Epithelial cell of esophagus (primary cell): ENCODE results near the gene CD9.

Experiments
- DNase-seq: peaks from one replicate; pipeline ENCODE4 v3.0.0; 2010; ENCODE audit warnings: low read depth
- H3K4me3 ChIP-seq: 2 replicates; pipeline ENCODE4 v1.5.1; 2011; ENCODE audit warnings: mild to moderate bottlenecking, low read length, control low read depth
- TF ChIP-seq, protein P1 (sequence below): IDR thresholded peaks from 2 replicates; pipeline ENCODE4 v1.5.1; 2011; ENCODE audit warnings: low read depth, mild to moderate bottlenecking, low read length, control low read depth, inconsistent platforms; ENCODE audit not compliant: insufficient read depth; ENCODE audit errors: missing control alignments

The CD9 gene

DNA sequence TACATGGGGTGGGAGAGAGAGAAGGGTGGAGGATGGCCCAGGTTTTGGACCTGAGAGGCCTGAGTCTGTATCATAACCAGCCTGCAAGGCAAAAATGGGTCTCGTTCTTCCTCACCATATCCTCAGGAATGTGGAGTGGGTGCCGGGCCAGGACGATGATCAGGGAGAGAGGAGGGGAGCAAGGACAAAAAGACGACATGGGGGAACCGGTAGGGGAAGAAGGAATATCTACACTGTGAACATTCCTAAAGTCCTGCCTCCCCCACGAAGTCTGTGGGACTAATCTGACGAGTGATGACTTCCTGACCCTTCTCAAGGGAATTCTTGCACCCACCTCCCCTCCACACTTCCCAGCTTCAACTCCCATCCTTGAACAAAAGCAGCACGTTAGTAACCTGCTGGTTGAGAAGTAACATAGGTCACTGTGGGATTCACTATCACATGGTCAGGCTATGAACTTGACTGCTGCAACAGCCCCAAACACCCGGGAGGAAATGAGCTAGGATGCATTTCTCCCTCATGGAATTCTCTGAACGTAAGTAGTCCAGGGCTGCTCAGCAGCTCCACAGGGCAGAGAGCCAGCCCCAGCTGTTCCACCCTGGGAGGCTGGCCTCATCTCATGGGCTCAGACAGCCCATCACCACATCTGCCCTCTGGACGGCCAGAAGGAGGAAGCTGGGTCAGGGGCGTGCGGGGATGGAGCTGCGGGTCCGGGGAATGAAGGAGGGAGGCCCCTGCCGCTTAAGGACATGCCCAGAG is 38.9 kb upstream of the CD9 start:
- TF ChIP-seq, protein P1, sequence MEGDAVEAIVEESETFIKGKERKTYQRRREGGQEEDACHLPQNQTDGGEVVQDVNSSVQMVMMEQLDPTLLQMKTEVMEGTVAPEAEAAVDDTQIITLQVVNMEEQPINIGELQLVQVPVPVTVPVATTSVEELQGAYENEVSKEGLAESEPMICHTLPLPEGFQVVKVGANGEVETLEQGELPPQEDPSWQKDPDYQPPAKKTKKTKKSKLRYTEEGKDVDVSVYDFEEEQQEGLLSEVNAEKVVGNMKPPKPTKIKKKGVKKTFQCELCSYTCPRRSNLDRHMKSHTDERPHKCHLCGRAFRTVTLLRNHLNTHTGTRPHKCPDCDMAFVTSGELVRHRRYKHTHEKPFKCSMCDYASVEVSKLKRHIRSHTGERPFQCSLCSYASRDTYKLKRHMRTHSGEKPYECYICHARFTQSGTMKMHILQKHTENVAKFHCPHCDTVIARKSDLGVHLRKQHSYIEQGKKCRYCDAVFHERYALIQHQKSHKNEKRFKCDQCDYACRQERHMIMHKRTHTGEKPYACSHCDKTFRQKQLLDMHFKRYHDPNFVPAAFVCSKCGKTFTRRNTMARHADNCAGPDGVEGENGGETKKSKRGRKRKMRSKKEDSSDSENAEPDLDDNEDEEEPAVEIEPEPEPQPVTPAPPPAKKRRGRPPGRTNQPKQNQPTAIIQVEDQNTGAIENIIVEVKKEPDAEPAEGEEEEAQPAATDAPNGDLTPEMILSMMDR = no peak
- no peak for DNase-seq

DNA sequence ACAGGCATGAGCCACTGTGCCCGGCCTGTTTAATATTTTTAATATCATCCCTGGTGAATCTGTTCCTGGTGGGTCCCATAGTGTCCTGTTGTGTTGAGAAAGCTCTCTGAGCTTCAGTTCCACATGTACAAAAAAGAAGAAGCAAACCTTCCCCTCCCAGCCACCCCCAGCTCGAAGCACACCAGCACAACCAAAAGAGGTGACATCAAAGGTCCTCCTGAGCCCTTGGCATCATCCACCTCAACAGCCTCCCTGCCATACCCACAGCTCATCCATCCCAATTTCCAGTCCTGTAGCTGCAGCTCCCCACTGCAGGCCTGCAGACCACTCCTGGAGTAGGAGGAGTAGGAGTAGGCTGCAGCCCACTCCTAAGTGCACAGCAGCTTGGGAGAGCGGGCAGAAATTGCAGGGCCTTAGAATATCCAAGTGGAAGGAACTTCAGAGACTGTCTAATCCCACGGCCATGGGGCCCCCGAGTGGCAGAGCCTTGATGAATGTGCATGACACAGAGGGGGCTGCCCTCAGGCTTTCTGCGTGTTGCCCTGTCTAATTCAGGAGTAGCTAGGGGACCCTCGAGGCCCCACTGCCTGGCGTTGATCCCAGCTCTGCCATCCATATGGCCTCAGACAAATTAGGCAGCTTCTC is 36.7 kb upstream of the CD9 start:
- no peak overlapping the region for H3K4me3 ChIP-seq
- DNase-seq = no peak
- TF ChIP-seq, protein P1 = no peak

More for the DNA sequence above, 38.9 kb upstream of the CD9 start:
- H3K4me3 ChIP-seq = no peak overlapping the region

DNA sequence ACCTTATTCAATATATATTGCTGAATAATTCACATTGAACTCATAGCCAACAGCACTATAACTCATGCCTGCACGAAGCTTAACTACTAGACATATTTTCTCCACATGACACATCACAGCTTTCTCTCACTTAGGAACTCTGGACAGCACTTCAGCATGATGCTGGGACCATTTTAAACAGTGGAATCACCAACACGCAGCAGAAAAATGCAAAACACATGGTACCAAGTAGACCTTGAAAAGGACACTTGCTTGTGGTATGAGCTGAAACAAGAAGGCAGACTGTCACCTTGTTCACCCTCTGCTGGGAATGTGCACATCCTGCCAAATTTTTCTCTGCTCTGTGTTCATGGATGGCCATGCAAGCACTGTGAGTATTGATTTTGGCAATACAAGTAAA is 34.8 kb upstream of the CD9 start:
- TF ChIP-seq, protein P1 = no peak
- H3K4me3 ChIP-seq = no peak overlapping the region
- DNase-seq = no peak

DNA sequence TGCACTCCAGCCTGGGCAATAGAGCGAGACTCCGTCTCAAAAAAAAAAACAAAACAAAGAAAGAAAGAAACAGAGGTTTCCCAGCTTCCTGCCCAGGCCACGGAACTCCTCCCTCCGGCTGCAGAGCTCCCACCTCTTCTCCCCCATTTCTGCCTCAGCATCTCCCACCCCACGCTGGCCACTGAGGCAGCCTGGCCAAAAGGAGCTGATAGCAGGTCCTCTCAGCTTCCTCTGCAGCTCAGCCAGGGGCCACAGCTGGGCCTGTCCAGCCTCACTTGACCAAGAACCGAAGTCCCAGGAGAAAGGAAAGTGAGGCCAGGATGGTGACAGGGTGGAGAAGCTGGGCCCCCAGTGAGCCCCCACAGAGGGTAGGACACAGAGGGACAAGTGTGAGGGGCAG is 33.4 kb upstream of the CD9 start:
- no peak overlapping the region for H3K4me3 ChIP-seq
- DNase-seq = no peak
- TF ChIP-seq, protein P1 = no peak

DNA sequence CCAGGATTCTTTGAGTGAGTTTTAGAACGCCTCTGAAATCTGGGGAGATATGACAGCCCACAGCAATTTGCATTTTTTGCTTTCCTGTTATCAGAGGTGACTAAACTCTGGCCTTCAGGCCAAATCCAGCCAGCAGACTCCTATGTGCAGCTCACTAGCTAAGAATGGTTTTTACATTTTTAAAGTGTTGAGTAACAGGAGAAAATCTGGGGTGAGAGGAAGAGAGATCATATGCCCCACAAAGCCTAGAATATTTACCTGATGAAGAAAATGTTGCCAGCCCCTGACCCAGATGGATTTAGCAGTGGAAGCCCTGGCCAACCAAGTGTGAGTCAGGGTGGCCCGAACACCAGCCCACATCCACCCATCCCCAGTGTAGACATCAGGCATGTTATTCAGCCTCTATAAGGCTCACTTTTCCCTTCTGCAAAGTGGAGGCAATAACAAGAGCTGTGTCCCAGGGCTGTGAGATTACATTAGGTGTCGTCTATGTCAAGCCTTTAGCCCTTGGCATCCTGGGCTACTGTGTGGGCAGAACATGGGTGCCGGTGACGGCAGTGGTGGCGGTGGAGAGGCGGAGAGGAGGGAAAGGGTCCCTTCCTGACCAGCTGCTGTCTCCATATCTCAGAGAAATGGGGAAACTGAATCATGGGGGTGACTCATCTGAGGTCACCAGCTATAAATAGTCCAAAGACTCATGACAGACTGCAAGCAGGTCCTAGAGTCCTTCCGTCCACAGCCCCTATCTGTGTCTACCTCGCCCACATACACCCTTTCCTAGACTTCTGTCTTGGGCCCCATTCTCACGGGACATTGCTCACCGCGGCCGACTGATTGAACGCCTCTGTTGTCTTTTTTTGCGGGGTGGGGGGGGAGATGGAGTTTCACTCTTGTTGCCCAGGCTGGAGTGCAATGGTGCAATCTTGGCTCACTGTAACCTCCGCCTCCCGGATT is 32.6 kb upstream of the CD9 start:
- DNase-seq = peak; percentile 93
- TF ChIP-seq, protein P1 = no peak
- no peak overlapping the region for H3K4me3 ChIP-seq

DNA sequence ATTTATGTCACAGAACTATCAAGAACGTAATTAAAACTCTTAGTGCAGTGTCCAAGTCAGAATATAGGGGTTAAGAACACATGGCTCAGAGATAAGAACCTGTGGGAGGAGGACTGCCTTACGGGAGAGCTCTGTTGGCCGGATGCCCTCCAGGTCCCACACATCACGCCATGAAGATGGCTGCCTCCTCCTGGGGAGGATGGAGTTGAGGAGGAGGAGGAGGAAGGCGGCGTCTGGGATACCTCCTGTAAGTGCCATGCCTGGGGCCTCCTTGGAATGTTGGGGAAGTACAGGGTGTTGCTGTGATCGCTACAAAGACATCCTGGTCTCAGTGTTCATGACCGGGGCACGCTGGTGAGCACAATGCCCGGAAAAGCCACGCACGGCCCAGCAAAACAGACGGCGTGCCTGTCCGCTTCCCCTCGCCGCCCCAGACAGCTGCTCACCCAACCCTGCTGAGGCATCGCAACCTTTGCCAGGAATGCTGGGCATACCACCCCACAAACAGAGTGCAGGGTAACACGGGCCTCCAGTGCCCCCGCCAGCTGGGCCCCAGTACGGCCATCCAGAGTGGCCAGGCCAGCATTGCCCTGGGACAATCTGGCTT is 28.7 kb upstream of the CD9 start:
- H3K4me3 ChIP-seq = no peak overlapping the region
- DNase-seq = no peak
- TF ChIP-seq, protein P1 = no peak
